Mesothelial cell of epicardium (in vitro differentiated cells): ENCODE results near the gene HNRNPH1. TPM values are rescaled to one million over a fixed set of nuclear protein-coding genes. Genes with fewer than 3 reads are reported as not detected.

Experiments
- DNase-seq, 2 experiments: peaks; one replicate each; pipeline ENCODE4 v3.0.0; 2021; ENCODE audit warnings: low spot score in 2 of 2; ENCODE audit not compliant: unreplicated experiment in 2 of 2
- H3K27ac Mint-ChIP-seq: 2 replicates; pipeline ENCODE4 v1.8.0; 2021; ENCODE audit warnings: mixed read lengths
- H3K27me3 Mint-ChIP-seq: 2 replicates; pipeline ENCODE4 v1.8.0; 2021; ENCODE audit warnings: low read depth, mixed read lengths
- H3K36me3 Mint-ChIP-seq: 2 replicates; pipeline ENCODE4 v1.8.0; 2021; ENCODE audit warnings: mixed read lengths
- H3K4me1 Mint-ChIP-seq: 2 replicates; pipeline ENCODE4 v1.8.0; 2021; ENCODE audit warnings: mixed read lengths
- H3K4me3 Mint-ChIP-seq: 2 replicates; pipeline ENCODE4 v1.8.0; 2021; ENCODE audit warnings: mild to moderate bottlenecking, moderate library complexity, mixed read lengths
- H3K9me3 Mint-ChIP-seq: 2 replicates; pipeline ENCODE4 v1.8.0; 2021; ENCODE audit warnings: mixed read lengths
- CTCF ChIP-seq: fragments of 200-600 bp; sonication (generic); IDR thresholded peaks from one replicate; pipeline ENCODE4 v1.5.0; 2021; ENCODE audit warnings: antibody characterized with exemption; ENCODE audit not compliant: unreplicated experiment
- total RNA-seq: library from RNA; stranded (reverse); gene quantifications from 3 replicates; pipeline ENCODE4 v1.2.1, GENCODE V29; 2021

The HNRNPH1 gene
- total RNA-seq, 1 donor from 2014 or later: 1,105 TPM

DNA sequence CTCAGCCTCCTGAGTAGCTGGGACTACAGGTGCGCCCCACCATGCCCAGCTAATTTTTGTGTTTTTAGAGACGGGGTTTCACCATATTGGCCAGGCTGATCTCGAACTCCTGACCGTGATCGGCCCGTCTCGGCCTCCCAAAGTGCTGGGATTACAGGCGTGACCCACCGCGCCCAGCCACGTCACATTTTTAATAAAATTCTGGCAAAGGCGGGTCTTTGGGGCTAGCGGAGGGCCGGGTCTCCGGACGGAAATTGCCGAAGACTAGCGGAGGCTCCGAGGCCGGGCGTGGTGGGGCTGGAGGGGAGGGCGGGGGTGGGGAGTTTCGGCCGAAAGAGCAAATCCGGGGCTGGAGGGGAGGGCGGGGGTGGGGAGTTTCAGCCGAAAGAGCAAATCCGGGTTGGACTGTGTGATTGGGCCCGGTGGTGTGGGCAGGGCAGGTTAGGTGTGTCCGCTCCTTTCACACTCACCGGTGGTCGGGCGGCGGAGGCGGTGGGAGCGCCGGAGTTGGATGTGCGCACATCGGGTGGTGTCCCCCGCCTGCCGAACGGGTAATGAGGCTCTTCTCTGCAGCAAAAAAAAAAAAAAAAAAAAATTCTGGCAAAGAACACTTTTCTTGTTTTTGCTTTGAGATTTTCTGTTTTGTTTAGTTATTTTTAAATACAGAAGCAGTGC, 46.0 kb downstream of the HNRNPH1 start:
- no peak for TF ChIP-seq CTCF
- H3K9me3 Mint-ChIP-seq: no peaks in the 10 kb centered on the region
- DNase-seq: no peak
- no peaks in the 10 kb centered on the region for H3K27me3 Mint-ChIP-seq
- peaks cover 29% of the 10 kb centered on the region for H3K36me3 Mint-ChIP-seq
- H3K4me1 Mint-ChIP-seq: no peaks in the 10 kb centered on the region
- no peak overlapping the region for H3K4me3 Mint-ChIP-seq
- no peak overlapping the region for H3K27ac Mint-ChIP-seq

- Mint-ChIP-seq H3K4me3 (no peak overlapping the region), H3K36me3 (peaks cover 37% of the 10 kb centered on the region), H3K27me3 (no peaks in the 10 kb centered on the region), H3K9me3 (no peaks in the 10 kb centered on the region), H3K27ac (no peak overlapping the region), H3K4me1 (no peaks in the 10 kb centered on the region)
- no peak for DNase-seq
- TF ChIP-seq CTCF: no peak
Measured at GRCh38 chr5:179572386-179572785, 51.1 kb downstream of the HNRNPH1 start.

GRCh38 chr5:179568721-179569120, 54.8 kb downstream of the HNRNPH1 start:
- H3K9me3 Mint-ChIP-seq: no peaks in the 10 kb centered on the region
- no peak overlapping the region for H3K27ac Mint-ChIP-seq
- H3K36me3 Mint-ChIP-seq: peaks cover 30% of the 10 kb centered on the region
- no peak overlapping the region for H3K4me3 Mint-ChIP-seq
- no peaks in the 10 kb centered on the region for H3K27me3 Mint-ChIP-seq
- no peak for DNase-seq
- TF ChIP-seq CTCF: no peak
- no peaks in the 10 kb centered on the region for H3K4me1 Mint-ChIP-seq

GRCh38 chr5:179564526-179564925, 58.9 kb downstream of the HNRNPH1 start:
- Mint-ChIP-seq H3K9me3 (no peaks in the 10 kb centered on the region), H3K36me3 (peaks cover 29% of the 10 kb centered on the region), H3K27ac (no peak overlapping the region), H3K4me3 (no peak overlapping the region), H3K27me3 (no peaks in the 10 kb centered on the region), H3K4me1 (no peaks in the 10 kb centered on the region)
- DNase-seq: no peak
- no peak for TF ChIP-seq CTCF

Other genes starting within 250 kb of the HNRNPH1 start
- 46.3 to 55.9 TPM (median 51.5 TPM) in 3 replicates for gene RUFY1, start 73.1 kb downstream of the HNRNPH1 start, total RNA-seq
- 0.47 TPM in 1 of 3 replicates, not detected in the others for gene CBY3, start 57.4 kb upstream of the HNRNPH1 start, total RNA-seq
- 487 to 514 TPM (median 500 TPM) in 3 replicates for gene CANX, start 75.3 kb upstream of the HNRNPH1 start, total RNA-seq
- gene MAML1, start 109.2 kb upstream of the HNRNPH1 start, total RNA-seq: 47.6 to 50.6 TPM (median 49.6 TPM) in 3 replicates
- 4.7 to 5.2 TPM (median 5.0 TPM) in 3 replicates for gene LTC4S, start 170.3 kb upstream of the HNRNPH1 start, total RNA-seq
- gene MGAT4B, start 183.2 kb upstream of the HNRNPH1 start, total RNA-seq: 131 to 133 TPM (median 131 TPM) in 3 replicates
- 145 to 149 TPM (median 146 TPM) in 3 replicates for gene SQSTM1, start 197.2 kb upstream of the HNRNPH1 start, total RNA-seq
- gene MRNIP, start 235.1 kb upstream of the HNRNPH1 start, total RNA-seq: 44.1 to 48.2 TPM (median 47.0 TPM) in 3 replicates